H9 (cell line): ENCODE data around the gene RNU5B-1. TPM values are rescaled to one million over a fixed set of nuclear protein-coding genes. Genes with fewer than 3 reads are reported as not detected.

Experiments used
- DNase-seq: peaks from one replicate; pipeline ENCODE4 v3.0.0-alpha.2; 2017
- H2AFZ ChIP-seq: one replicate; pipeline ENCODE4 v1.6.1; 2013; ENCODE audit warnings: mild to moderate bottlenecking, low read length, control low read depth, moderate library complexity
- H2AK5ac ChIP-seq: 2 replicates; pipeline ENCODE4 v1.6.1; 2013; ENCODE audit warnings: low read length, control low read depth, mixed read lengths; ENCODE audit not compliant: insufficient read length
- H2BK120ac ChIP-seq: one replicate; pipeline ENCODE4 v1.6.1; 2013; ENCODE audit warnings: low read depth, mild to moderate bottlenecking, low read length, control low read depth, inconsistent platforms; ENCODE audit not compliant: poor library complexity, severe bottlenecking
- H2BK12ac ChIP-seq: 2 replicates; pipeline ENCODE4 v1.6.1; 2013; ENCODE audit warnings: low read length, control low read depth, mixed read lengths, low read depth; ENCODE audit not compliant: insufficient read length
- H2BK15ac ChIP-seq: 2 replicates; pipeline ENCODE4 v1.6.1; 2013; ENCODE audit warnings: low read depth, low read length, control low read depth
- H2BK20ac ChIP-seq: one replicate; pipeline ENCODE4 v1.6.1; 2013; ENCODE audit warnings: low read depth, mild to moderate bottlenecking, low read length, control low read depth, inconsistent platforms; ENCODE audit not compliant: poor library complexity, severe bottlenecking
- H2BK5ac ChIP-seq: 2 replicates; pipeline ENCODE4 v1.6.1; 2013; ENCODE audit warnings: low read length, control low read depth, mixed read lengths; ENCODE audit not compliant: insufficient read length
- H3K14ac ChIP-seq: 2 replicates; pipeline ENCODE4 v1.6.1; 2013; ENCODE audit warnings: low read length, control low read depth; ENCODE audit not compliant: insufficient read depth
- H3K18ac ChIP-seq: 2 replicates; pipeline ENCODE4 v1.6.1; 2013; ENCODE audit warnings: low read depth, mild to moderate bottlenecking, mixed read lengths, low read length, control low read depth; ENCODE audit not compliant: insufficient read length
- H3K23ac ChIP-seq: 2 replicates; pipeline ENCODE4 v1.6.1; 2013; ENCODE audit warnings: low read length, control low read depth, mixed read lengths, low read depth; ENCODE audit not compliant: insufficient read length
- H3K23me2 ChIP-seq: 2 replicates; pipeline ENCODE4 v1.6.1; 2013; ENCODE audit warnings: low read depth, mild to moderate bottlenecking, mixed read lengths, low read length, control low read depth; ENCODE audit not compliant: insufficient read length, poor library complexity, severe bottlenecking
- H3K27ac ChIP-seq: 2 replicates; pipeline ENCODE4 v1.5.1; 2013; ENCODE audit warnings: low read length, control low read depth, mixed read lengths, low read depth; ENCODE audit not compliant: insufficient read length
- H3K27me3 ChIP-seq: 2 replicates; pipeline ENCODE4 v1.6.1; 2013; ENCODE audit warnings: low read length, control low read depth, inconsistent platforms; ENCODE audit not compliant: insufficient read depth
- H3K4ac ChIP-seq: 2 replicates; pipeline ENCODE4 v1.6.1; 2013; ENCODE audit warnings: low read depth, mild to moderate bottlenecking, control low read depth, inconsistent platforms, low read length, moderate library complexity
- H3K4me1 ChIP-seq: 2 replicates; pipeline ENCODE4 v1.6.1; 2013; ENCODE audit warnings: low read length, control low read depth, inconsistent platforms; ENCODE audit not compliant: insufficient read depth
- H3K4me2 ChIP-seq: 2 replicates; pipeline ENCODE4 v1.6.1; 2013; ENCODE audit warnings: low read length, control low read depth, mixed read lengths; ENCODE audit not compliant: insufficient read length, insufficient read depth
- H3K56ac ChIP-seq: 2 replicates; pipeline ENCODE4 v1.6.1; 2013; ENCODE audit warnings: low read depth, mild to moderate bottlenecking, mixed read lengths, low read length, control low read depth; ENCODE audit not compliant: insufficient read length
- H3K79me1 ChIP-seq: 2 replicates; pipeline ENCODE4 v1.6.1; 2013; ENCODE audit warnings: low read depth, mild to moderate bottlenecking, moderate library complexity, low read length, control low read depth, inconsistent platforms; ENCODE audit not compliant: insufficient read depth, poor library complexity, severe bottlenecking
- H3K79me2 ChIP-seq: 2 replicates; pipeline ENCODE4 v1.6.1; 2013; ENCODE audit warnings: low read length, control low read depth, inconsistent platforms; ENCODE audit not compliant: insufficient read depth
- H3K9ac ChIP-seq: 2 replicates; pipeline ENCODE4 v1.6.1; 2013; ENCODE audit warnings: low read length, control low read depth, mixed read lengths; ENCODE audit not compliant: insufficient read length; ENCODE audit errors: extremely low read depth
- H3K9me3 ChIP-seq: one replicate; pipeline ENCODE4 v1.6.1; 2013; ENCODE audit warnings: low read depth, low read length, inconsistent platforms; ENCODE audit not compliant: control insufficient read depth
- H3T11ph ChIP-seq: one replicate; pipeline ENCODE4 v1.6.1; 2013; ENCODE audit warnings: mild to moderate bottlenecking, low read length, control low read depth, inconsistent platforms
- H4K20me1 ChIP-seq: one replicate; pipeline ENCODE4 v1.6.1; 2013; ENCODE audit not compliant: control insufficient read depth, insufficient read length, insufficient read depth
- H4K5ac ChIP-seq: 2 replicates; pipeline ENCODE4 v1.6.1; 2013; ENCODE audit warnings: low read depth, mild to moderate bottlenecking, mixed read lengths, low read length, control low read depth; ENCODE audit not compliant: insufficient read length
- H4K8ac ChIP-seq: replicated peaks from 2 replicates; pipeline ENCODE4 v1.6.1; 2013; ENCODE audit warnings: low read length, control low read depth, mixed read lengths, low read depth; ENCODE audit not compliant: insufficient read length
- H4K91ac ChIP-seq: 2 replicates; pipeline ENCODE4 v1.6.1; 2013; ENCODE audit warnings: low read depth, mild to moderate bottlenecking, moderate library complexity, mixed read lengths, low read length, control low read depth; ENCODE audit not compliant: insufficient read length
- H3K27ac Mint-ChIP-seq, 3 experiments: 2 replicates in 2 of 3; 3 replicates in 1 of 3; pipeline ENCODE4 v1.8.0; 2020 to 2021; ENCODE audit warnings: mixed read lengths in 3 of 3, mild to moderate bottlenecking in 1 of 3, moderate library complexity in 1 of 3
- H3K27me3 Mint-ChIP-seq: 2 replicates; pipeline ENCODE4 v1.8.0; 2021; ENCODE audit warnings: low read depth, mild to moderate bottlenecking, moderate library complexity, mixed read lengths
- H3K36me3 Mint-ChIP-seq, 3 experiments: 2 replicates in 2 of 3; 3 replicates in 1 of 3; pipeline ENCODE4 v1.8.0; 2020 to 2021; ENCODE audit warnings: low read depth in 3 of 3, mixed read lengths in 3 of 3; ENCODE audit not compliant: insufficient read depth in 1 of 3
- H3K4me1 Mint-ChIP-seq, 2 experiments: 2 replicates each; pipeline ENCODE4 v1.8.0; 2020; ENCODE audit warnings: mixed read lengths in 2 of 2
- H3K4me3 Mint-ChIP-seq, 2 experiments: 2 replicates in 1 of 2; 3 replicates in 1 of 2; pipeline ENCODE4 v1.8.0; 2020 to 2021; ENCODE audit warnings: mild to moderate bottlenecking in 2 of 2, mixed read lengths in 2 of 2, moderate library complexity in 1 of 2
- H3K9me3 Mint-ChIP-seq, 2 experiments: 2 replicates in 1 of 2; 3 replicates in 1 of 2; pipeline ENCODE4 v1.8.0; 2020; ENCODE audit warnings: mild to moderate bottlenecking in 2 of 2, mixed read lengths in 2 of 2, moderate library complexity in 1 of 2
- CTCF ChIP-seq: fragments of 200-600 bp; sonication (generic); conservative IDR thresholded peaks from 3 replicates; pipeline ENCODE4 v1.8.0; 2021; ENCODE audit warnings: antibody characterized with exemption, mild to moderate bottlenecking
- WGBS: extraction: QIAGEN DNeasy Blood & Tissue Kit; methylation state at CpG from one replicate; pipeline ENCODE4 v1.1.7; 2013; ENCODE audit warnings: missing lambda C conversion rate, low lambda C conversion rate, mixed read lengths; ENCODE audit not compliant: insufficient read length; ENCODE audit errors: extremely low coverage; 5-methylcytosine and 5-hydroxymethylcytosine counted together
- total RNA-seq: library from RNA; stranded (reverse); gene quantifications from 2 replicates; pipeline ENCODE4 v1.2.1, GENCODE V29; 2021

Gene RNU5B-1
- total RNA-seq, 1 experiment from 2014 or later = not detected

- peaks cover 3 to 6% of the 10 kb centered on the region in 2 experiments; a peak in 2 of 4 replicates for H3K4me1 Mint-ChIP-seq
- no peak overlapping the region for H2BK15ac ChIP-seq
Observed at GRCh38 chr15:65277015-65277414, 27.5 kb upstream of the RNU5B-1 start.

More at GRCh38 chr15:65277015-65277414, 27.5 kb upstream of the RNU5B-1 start:
- no peak overlapping the region for H2BK12ac ChIP-seq
- Mint-ChIP-seq H3K4me3 (no peak overlapping the region), H3K27ac (no peak overlapping the region), H3K9me3 (no peaks in the 10 kb centered on the region), H3K36me3 (no peaks in the 10 kb centered on the region; a peak in 1 of 7 replicates), H3K27me3 (no peaks in the 10 kb centered on the region)
- no peaks in the 10 kb centered on the region for H3K23me2 ChIP-seq
- no peaks in the 10 kb centered on the region for H4K20me1 ChIP-seq
- no peak overlapping the region; the same call in 1 of the 2 replicates for H3K14ac ChIP-seq
- no peaks in the 10 kb centered on the region for H3K27me3 ChIP-seq
- WGBS = no CpG with 5 or more reads among the region's 1 CpG
- no peaks in the 10 kb centered on the region for H3K79me1 ChIP-seq
- H3K9ac ChIP-seq = no peak overlapping the region
- H3K23ac ChIP-seq = no peak overlapping the region
- H3K56ac ChIP-seq = no peak overlapping the region
- no peak overlapping the region for H2BK5ac ChIP-seq
- H3K18ac ChIP-seq = no peak overlapping the region
- no peaks in the 10 kb centered on the region for H3K9me3 ChIP-seq
- H3K27ac ChIP-seq = no peak overlapping the region
- H2BK120ac ChIP-seq = no peak overlapping the region
- H3T11ph ChIP-seq = no peak overlapping the region
- DNase-seq = no peak
- H3K4ac ChIP-seq = no peak overlapping the region
- H2BK20ac ChIP-seq = no peak overlapping the region
- no peak overlapping the region for H4K5ac ChIP-seq
- no peak overlapping the region for H2AFZ ChIP-seq
- H4K91ac ChIP-seq = no peak overlapping the region
- H4K8ac ChIP-seq = no peak overlapping the region
- TF ChIP-seq CTCF = no peak
- peaks cover 3% of the 10 kb centered on the region; the same call in 1 of the 2 replicates for H3K4me1 ChIP-seq
- H2AK5ac ChIP-seq = no peak overlapping the region
- H3K79me2 ChIP-seq = no peaks in the 10 kb centered on the region
- no peak overlapping the region for H3K4me2 ChIP-seq
